Measurements from ENCODE around the gene CCNA2.

The CCNA2 gene

DNA sequence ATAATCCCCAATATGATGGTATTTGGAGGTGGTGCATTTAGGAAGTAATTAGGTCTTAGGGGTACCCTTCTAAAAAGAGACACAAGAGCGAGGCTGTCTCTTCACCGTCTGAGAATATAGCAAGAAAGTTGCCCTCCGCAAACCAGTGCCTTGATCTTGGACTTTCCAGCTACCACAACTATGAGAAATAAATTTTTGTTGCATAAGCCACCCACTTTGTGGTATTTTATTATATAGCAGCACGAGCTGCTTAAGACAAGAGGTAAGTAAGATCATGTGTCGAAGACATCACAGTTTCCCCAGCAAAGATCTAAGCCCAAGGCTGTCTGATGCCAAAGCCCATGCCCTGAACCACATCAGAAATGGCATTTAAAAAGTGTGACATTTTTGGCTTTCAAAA is 32.2 kb downstream of the CCNA2 start:
- TF ChIP-seq, protein P1, sequence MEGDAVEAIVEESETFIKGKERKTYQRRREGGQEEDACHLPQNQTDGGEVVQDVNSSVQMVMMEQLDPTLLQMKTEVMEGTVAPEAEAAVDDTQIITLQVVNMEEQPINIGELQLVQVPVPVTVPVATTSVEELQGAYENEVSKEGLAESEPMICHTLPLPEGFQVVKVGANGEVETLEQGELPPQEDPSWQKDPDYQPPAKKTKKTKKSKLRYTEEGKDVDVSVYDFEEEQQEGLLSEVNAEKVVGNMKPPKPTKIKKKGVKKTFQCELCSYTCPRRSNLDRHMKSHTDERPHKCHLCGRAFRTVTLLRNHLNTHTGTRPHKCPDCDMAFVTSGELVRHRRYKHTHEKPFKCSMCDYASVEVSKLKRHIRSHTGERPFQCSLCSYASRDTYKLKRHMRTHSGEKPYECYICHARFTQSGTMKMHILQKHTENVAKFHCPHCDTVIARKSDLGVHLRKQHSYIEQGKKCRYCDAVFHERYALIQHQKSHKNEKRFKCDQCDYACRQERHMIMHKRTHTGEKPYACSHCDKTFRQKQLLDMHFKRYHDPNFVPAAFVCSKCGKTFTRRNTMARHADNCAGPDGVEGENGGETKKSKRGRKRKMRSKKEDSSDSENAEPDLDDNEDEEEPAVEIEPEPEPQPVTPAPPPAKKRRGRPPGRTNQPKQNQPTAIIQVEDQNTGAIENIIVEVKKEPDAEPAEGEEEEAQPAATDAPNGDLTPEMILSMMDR (IDR thresholded peaks at IDR 0.05): no peak

DNA sequence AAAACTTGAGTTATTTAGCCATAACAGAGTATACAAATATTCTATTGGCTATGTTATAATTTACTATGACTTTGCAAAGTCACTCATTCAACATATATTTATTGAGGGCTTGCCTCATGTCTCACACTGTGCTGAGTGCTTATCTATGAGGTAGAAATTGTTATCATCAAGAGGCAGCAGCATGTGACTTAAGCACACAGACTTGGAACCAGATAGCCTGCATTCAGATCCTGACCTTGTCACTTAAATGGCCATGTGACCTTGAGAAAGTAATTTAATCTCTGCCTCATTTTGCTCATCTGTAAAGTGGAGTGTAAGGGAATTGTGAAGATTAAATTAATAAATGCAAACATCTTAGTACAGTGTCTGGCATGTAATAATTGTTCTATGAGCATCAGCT is 32.7 kb downstream of the CCNA2 start:
- TF ChIP-seq, protein P1 (IDR thresholded peaks at IDR 0.05): no peak

DNA sequence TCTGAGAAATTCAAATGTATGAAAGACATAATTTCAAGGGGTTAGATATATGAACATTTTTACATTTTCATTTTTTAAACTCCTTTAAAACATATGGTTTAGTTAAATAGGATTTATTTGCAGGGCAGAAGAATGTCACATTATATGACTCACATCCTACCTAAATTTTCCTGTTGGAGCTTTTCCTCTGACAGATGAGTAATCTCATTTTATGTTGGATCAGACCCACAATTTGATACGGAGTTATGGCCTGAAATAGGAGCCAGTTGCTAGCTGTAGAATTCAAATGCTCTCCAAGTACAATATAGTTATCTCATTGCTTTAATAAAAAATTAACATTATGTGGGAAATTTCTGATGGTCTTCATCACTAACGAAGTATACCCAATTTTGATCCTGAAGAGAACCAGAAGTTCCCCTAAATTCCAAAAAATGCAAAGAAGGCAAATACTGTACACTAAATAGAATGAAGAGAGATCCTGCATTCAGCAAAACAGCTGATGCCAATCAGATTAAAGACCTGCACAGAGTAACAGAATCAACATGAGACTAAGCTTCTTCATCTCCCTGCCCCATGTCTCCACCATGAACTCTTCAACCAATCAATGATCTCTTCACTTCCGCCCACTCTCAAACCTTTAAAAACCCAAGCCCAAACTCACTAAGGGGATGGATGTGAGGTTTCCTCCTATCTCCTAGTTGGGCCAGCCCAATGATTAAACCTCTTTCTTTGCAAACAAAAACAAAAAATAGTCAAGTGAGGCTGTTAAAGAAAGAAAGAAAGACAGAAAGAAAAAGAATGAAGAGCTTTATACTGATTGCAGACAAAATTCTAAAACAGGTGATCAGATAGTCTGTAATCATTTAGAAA is 33.5 kb downstream of the CCNA2 start:
- TF ChIP-seq, protein P1 (IDR thresholded peaks at IDR 0.05): no peak

DNA sequence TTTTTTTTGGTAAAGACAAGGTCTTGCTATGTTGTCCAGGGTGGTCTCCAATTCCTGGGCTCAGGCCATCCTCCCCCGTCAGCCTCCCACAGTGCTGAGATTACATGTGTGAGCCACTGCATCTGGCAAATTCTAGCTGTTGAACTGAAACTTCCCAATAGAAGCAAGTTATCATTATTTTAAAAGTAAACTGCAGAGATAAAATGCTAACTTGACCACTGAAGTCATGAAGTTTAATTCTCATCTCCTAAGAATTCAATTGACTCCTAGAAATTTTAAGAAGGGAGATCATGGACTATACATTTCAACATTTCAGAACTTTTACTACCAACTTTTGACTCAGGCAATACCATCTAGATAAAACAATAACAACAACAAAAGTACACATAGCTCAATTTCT is 34.2 kb downstream of the CCNA2 start:
- TF ChIP-seq, protein P1 (IDR thresholded peaks at IDR 0.05): no peak

DNA sequence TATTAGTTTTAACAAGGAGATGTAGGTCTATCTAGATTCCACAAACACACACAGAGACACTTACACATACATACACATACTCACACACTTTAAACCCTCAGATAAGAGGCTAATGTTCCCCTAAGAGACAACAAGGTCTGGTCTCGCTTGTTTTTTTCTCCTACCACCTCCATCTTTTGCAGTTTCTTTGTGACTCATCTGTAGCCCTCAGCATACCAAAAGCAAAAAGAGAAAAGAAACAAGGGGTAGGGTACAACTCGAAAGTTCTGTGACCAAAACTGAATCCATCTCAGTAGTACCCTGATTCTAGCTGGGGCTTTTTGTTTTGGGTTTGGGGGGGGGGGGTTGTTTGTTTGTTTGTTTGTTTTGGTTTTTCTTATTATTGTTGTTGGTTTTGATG is 34.8 kb downstream of the CCNA2 start:
- TF ChIP-seq, protein P1 (IDR thresholded peaks at IDR 0.05): no peak

DNA sequence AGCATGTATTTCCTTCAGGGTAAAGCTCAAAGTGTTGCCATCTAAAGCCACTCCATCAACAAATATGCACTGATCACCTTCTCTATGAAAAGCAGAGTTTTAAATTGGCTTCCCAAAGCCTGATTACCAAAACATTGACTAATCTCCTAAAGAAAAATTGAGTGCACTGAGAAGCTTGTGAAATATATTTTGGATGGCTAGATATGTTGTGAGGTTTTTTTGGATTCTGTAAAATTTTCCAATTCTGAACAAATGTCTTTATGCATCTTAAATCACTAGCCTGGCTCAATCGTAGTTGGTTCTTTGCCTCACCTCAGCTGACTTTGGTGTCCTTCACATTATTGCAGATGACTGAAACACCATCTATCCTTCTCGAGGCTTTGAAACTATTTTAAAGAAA is 37.5 kb downstream of the CCNA2 start:
- TF ChIP-seq, protein P1 (IDR thresholded peaks at IDR 0.05): no peak

DNA sequence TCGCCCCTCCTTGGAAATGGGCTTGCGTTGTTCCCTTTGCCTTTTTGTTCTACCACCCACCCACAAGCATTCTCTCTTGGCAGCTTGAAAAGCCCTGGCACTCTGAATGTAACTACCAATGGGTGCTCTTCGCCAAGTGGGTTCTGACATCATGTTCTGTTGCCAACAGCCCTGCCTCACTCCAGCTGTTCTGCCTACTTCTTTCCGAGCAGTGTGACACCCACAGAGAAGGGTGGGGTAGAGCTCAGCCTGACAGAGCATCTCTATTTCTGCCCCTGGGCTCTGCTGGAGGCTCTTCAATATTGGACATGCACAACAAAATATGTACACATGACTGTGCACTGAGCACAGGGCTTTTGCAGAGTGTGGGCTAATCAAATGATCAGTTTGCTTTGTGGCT is 38.2 kb downstream of the CCNA2 start:
- TF ChIP-seq, protein P1 (IDR thresholded peaks at IDR 0.05): no peak

Measured in LNCAP (cell line).